CD1c-positive myeloid dendritic cell (primary cell): ENCODE data around the gene CD33.

ENCODE experiments used
- DNase-seq: peaks from one replicate; pipeline ENCODE4 v3.0.0-alpha.2; 2016; ENCODE audit errors: extremely low spot score

Gene CD33

DNA sequence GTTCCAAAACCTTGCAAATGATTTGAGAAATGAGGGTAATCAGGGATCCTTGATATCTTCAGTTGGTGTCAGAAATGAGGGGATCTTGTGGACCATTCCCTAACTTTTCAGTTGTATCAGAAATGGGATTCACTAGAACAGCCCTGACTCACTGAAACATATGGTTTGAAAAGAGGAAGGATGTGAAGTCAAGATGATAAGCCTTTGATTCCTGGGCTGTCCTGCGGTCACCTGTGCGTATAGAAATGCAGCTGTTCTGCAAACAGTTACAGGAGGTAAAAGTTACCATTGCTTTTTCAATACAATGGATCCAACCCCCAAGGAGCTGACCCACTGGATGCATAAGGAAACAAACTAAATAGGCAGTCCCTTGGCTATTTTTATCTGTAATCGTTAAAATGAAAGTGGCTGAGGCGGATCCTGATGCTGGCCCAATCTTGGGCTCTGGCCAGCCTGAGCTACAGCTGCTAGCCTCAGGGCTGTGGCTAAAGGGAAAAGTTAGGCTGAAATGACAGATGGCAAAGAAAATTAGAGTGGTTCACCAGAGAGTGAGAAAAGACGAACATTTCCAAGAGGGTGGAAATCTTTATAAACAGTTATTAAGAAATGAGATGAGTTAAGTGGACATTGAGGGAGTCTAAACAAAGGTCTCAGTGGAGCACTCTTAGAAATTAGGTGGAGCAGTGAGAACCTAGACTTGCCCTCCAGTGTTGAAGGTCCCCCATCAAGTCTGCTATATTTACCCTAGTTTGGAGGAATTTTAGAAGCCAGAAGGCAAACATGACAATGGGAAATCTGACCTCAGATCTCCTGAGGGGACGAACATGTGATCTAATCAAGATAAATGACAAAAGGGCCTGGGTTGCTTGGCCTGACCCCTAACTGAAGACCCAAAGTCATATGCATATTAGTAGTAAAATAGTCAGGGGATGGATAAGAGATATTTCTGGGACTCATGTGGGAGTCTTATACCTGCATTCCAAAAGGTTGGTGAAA lies 33.6 kb downstream of the CD33 start:
- no peak for DNase-seq

DNA sequence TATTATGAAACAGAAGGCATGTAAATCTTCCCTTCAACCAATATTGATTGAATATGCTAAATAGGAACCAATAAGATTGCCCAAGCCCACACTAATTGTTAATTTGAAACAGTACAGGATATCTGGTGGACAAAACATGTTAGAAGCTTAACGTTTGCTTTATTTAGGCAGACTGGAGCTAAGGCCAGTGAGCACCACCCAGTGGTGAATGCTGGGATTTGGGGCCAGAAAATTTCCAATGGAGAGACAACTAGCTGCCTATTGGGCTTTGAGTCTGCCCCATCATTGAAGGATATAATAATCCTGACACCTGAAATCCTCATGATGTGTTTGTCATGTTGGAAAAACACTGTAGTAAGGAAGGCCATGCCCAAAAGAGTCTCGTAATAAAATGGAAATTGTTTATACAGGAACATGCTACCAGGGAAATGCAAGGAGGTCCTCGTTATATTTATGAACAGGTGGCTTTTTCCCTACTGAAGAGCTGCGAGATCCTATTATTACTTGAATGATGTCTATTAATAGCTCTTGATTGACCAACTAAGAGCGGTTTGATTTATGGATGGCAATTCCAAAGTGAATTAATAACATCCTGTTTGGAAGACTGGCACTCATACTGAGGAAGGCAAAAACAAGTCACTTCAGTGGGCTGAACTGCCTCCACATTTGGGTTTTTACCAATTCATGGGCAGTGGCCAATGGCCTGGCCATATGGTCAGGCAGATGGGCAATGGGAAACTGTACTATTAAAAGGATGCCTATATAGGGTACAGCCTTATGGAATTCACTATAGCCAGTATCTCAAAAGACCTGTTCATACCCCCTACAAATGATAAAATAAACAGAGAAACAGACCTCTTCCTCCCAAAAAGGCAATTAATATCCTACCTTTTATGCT lies 34.7 kb downstream of the CD33 start:
- DNase-seq = peak; percentile 71

DNA sequence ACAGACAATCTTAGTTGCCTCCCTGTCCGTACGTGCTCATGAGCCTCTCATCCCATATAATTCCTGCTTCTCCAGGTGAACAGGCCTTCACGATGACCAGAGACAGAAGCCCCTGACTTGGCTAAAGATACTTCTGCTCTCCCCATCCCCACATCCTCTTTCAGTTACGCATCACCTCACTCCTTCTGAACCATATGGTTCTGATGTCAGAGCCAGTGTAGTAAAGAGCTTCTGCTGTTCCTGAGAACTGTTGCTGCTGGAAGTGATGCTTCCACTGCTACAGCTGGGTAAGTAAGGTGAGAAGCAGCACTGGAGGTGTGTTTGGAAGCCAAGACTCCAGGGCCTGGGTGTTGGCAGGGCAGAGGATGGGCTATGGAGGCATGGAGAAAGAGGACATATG lies 38.9 kb downstream of the CD33 start:
- no peak for DNase-seq

DNA sequence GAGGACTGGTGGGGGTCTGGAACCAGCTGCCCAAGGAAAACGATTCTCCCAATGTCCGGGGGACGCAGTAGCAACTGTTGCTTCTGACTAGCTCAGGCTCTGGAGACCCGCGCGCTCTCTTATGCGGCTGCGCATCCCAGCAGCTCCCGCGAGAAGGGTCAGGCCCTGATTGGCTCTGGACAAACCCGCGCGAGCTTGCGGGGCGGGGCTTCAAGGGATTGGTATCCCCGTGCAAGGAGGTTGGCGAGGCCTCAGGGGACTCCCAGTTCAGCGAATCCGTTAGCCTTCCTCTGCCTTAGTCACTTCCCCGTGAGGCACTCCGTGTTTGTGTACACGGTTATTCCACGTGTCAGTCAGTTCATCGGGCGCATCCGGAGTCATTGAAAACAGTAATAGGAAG lies 46.2 kb downstream of the CD33 start:
- no peak for DNase-seq

DNA sequence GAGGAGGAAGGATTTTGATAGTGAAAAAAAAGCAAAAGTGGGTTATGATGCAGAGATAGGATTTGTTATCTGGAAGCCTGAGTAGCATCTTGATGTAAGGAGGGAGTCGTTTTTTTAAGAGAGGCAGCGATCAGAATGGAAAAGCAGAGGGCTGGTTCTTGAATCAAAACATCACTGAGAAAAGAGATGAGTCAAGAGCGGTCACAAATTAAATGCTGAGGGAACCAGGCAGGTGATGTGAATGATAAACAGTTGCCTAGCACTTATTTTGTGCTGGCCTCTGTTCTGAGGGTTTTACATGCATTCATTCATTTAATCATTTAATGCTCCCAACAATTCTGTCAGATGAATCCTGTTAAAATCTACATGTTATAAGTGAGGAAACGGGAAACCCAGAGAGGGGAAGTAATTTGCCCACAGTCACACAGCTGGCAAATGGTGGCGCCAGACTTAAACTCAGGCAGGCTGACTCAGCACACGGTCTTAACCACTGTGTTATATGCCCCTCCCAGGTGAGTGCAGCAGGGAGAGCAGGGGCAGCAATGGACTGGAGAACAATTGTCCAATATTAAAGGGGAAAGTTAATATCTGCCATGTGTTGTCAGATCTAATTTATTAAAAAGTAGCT lies 47.4 kb downstream of the CD33 start:
- peak; percentile 57 for DNase-seq

DNA sequence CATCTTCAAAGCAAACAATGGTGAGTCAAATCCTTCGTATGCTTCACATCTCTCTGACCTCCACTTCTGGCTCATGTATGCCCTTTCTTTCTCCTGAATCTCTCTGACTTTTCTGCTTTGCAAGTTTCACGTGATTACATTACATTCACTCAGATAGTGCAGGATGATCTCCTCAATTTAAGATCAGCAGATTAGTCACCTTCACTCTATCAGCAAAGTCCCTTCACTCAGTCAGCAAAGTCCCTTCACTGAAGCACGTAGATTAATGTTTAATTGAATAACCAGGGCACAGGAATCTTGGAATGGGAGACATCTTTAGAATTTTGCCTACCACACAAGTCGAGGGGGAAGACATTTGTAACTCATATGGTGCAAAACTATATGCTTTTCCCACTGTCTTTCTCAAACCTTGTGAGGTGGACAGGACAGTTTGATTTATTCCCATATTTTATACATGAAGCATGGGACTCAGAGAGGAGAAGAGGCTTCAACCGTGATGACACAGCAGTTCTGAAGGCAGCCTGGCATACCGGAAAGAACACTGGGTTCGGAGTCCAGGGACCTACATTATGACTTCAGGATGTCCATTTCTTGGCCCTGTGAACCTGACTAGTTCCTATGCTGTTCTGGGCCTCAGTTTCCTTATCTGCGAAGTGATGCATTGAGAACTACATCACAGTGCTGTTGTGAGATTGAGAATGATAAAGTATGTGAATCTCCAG lies 49.3 kb downstream of the CD33 start:
- no peak for DNase-seq

DNA sequence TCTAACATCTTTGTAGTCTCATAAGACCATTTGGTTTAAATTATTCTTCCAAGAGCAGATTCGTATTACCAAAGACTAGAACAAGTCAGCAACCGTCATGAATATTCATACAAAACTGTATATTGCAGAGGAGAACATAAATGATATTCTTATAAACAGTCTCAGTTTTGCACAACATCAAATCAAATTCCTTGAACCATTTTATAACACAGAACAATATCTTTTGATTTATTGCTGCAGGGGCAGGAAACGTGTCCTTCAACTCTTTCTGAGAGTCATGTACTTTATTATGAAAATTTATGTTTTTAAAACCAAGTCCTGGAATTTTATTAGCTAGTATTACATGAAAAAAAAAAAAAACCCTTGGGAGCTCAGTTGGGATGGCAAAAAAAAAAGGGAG lies 52.2 kb downstream of the CD33 start:
- no peak for DNase-seq

DNA sequence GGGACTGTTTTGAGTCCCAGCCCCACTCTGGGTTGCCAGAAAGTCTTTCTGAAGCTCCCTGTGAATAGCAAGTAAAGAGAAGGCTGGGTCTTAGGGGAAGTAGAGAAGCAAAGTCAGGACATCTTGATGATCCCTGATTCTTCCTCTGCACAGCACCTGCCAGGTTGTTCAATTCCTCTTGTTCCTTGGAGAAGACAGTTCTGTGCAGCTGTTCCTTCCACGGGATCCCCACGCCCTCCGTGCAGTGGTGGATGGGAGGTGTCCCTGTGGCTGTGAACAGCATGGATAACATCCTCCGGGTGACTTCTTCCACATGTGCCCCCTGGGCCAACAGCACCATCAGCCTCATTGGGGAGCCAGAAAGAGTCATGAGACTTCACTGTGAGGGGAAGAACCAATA lies 57.5 kb downstream of the CD33 start:
- DNase-seq = no peak

DNA sequence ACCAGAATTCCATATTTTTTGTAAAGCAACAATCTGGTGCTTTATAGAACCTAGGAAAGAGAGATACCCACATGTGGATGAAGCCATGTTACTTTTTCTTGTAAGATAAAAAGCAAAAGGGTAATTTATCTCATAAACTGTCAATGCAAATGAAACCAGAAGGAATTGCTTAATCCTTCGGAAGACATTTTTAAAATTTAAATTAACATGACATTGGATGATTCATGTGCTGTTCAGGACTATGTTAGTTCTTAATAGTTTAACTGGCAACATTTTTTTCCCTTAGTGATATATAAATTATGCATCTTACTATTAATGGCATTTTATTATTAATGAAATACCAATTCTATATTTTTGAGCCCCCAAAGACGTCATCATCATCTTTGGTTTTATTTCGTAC lies 60.8 kb downstream of the CD33 start:
- DNase-seq = no peak
